Hepatocyte (in vitro differentiated cells): ENCODE measurements around the gene CTF1. TPM values are rescaled to one million over a fixed set of nuclear protein-coding genes. Genes with fewer than 3 reads are reported as not detected.

Source experiments
- DNase-seq: peaks from one replicate; pipeline ENCODE4 v3.0.0-alpha.2; 2016; ENCODE audit warnings: low spot score
- H2AFZ ChIP-seq: fragments of 200-600 bp; sonication (generic); 2 replicates; pipeline ENCODE4 v1.6.0; 2016; ENCODE audit warnings: antibody characterized with exemption, mild to moderate bottlenecking
- H3K27ac ChIP-seq: fragments of 200-600 bp; sonication (generic); 2 replicates; pipeline ENCODE4 v1.5.1; 2016; ENCODE audit warnings: mild to moderate bottlenecking
- H3K27me3 ChIP-seq: fragments of 200-600 bp; sonication (generic); 2 replicates; pipeline ENCODE4 v1.6.1; 2016
- H3K36me3 ChIP-seq: fragments of 200-600 bp; sonication (generic); replicated peaks from 2 replicates; pipeline ENCODE4 v1.5.1; 2016; ENCODE audit warnings: low read depth; ENCODE audit not compliant: insufficient read depth
- H3K4me1 ChIP-seq: fragments of 200-600 bp; sonication (generic); 2 replicates; pipeline ENCODE4 v1.5.1; 2016; ENCODE audit warnings: mild to moderate bottlenecking, moderate library complexity; ENCODE audit not compliant: insufficient read depth
- H3K4me2 ChIP-seq: fragments of 200-600 bp; sonication (generic); 2 replicates; pipeline ENCODE4 v1.6.0; 2016
- H3K4me3 ChIP-seq: fragments of 200-600 bp; sonication (generic); 2 replicates; pipeline ENCODE4 v1.5.1; 2016; ENCODE audit warnings: mild to moderate bottlenecking
- H3K79me2 ChIP-seq: fragments of 200-600 bp; sonication (generic); 2 replicates; pipeline ENCODE4 v1.6.0; 2017; ENCODE audit warnings: mild to moderate bottlenecking
- H3K9me2 ChIP-seq: fragments of 200-600 bp; sonication (generic); replicated peaks from 2 replicates; pipeline ENCODE4 v1.6.0; 2017; ENCODE audit warnings: mild to moderate bottlenecking; ENCODE audit not compliant: insufficient read depth
- H3K9me3 ChIP-seq: fragments of 200-600 bp; sonication (generic); 2 replicates; pipeline ENCODE4 v1.5.1; 2016; ENCODE audit warnings: low read depth, mild to moderate bottlenecking
- H4K20me1 ChIP-seq: fragments of 200-600 bp; sonication (generic); 2 replicates; pipeline ENCODE4 v1.6.0; 2016; ENCODE audit warnings: mild to moderate bottlenecking; ENCODE audit not compliant: insufficient read depth, poor library complexity, severe bottlenecking
- CTCF ChIP-seq: fragments of 200-600 bp; sonication (generic); IDR thresholded peaks from 2 replicates; pipeline ENCODE4 v1.5.1; 2016; ENCODE audit warnings: antibody characterized with exemption, mild to moderate bottlenecking; ENCODE audit not compliant: poor library complexity
- EZH2 ChIP-seq: fragments of 200-600 bp; sonication (generic); IDR thresholded peaks from 2 replicates; pipeline ENCODE4 v1.6.1; 2016; ENCODE audit warnings: antibody characterized with exemption, mild to moderate bottlenecking, borderline replicate concordance
- EZH2phosphoT487 ChIP-seq: fragments of 200-600 bp; sonication (generic); IDR thresholded peaks from one replicate; pipeline ENCODE4 v1.6.1; 2018; ENCODE audit warnings: antibody characterized with exemption, mild to moderate bottlenecking, low read depth, moderate library complexity; ENCODE audit not compliant: unreplicated experiment, severe bottlenecking
- WGBS: methylation state at CpG from one replicate; pipeline ENCODE4 v1.1.6; 2016; ENCODE audit warnings: low lambda C conversion rate; ENCODE audit errors: missing lambda C conversion rate; 5-methylcytosine and 5-hydroxymethylcytosine counted together
- polyA plus RNA-seq: library from polyadenylated mRNA; unstranded; fragments of >200 nt; fragmentation: Nextera tagmentation; extraction: Ambion mirVana; gene quantifications from 2 replicates; pipeline ENCODE4 v1.2.1, GENCODE V29; 2016
- total RNA-seq: library from RNA; depleted of rRNA; stranded (reverse); fragments of >200 nt; gene quantifications from 2 replicates; pipeline ENCODE4 v1.2.3, GENCODE V29; 2014

The CTF1 gene
- 1.1 and 1.7 TPM in 2 replicates for total RNA-seq
- 13.0 and 18.2 TPM in 2 replicates for polyA plus RNA-seq

- Histone ChIP-seq H3K4me2 (peak within 1 kb of the TSS; percentile 83), H3K36me3 (no peaks in the 10 kb centered on the region), H3K4me1 (peaks cover 31% of the 10 kb centered on the region), H3K27me3 (no peaks in the 10 kb centered on the region), H4K20me1 (no peaks in the 10 kb centered on the region), H3K27ac (peak within 1 kb of the TSS; percentile 98), H2AFZ (peak within 1 kb of the TSS; percentile 74), H3K9me3 (no peaks in the 10 kb centered on the region), H3K9me2 (no peaks in the 10 kb centered on the region), H3K79me2 (peaks cover 20% of the 10 kb centered on the region), H3K4me3 (peak within 1 kb of the TSS; percentile 30)
- DNase-seq: peak; percentile 91
- no peak for TF ChIP-seq CTCF
- no peak for TF ChIP-seq EZH2
- TF ChIP-seq EZH2phosphoT487: no peak
- WGBS: 5% methylated on average over 17 of the region's 31 CpGs
These were observed at the start of gene CTF1 for GRCh38 chr16:30896261-30896888. Gene CTF1, plus strand, starts transcription at chr16:30896614. Its CDS starts 30 bp downstream, at chr16:30896644.

GRCh38 chr16:30846649-30847402 lies 49.6 kb upstream of the CTF1 start:
- no peaks in the 10 kb centered on the region for H3K36me3 ChIP-seq
- WGBS: 88% methylated on average over 4 of the region's 4 CpGs
- no peaks in the 10 kb centered on the region for H3K27me3 ChIP-seq
- H3K9me3 ChIP-seq: no peaks in the 10 kb centered on the region
- H3K4me2 ChIP-seq: no peak overlapping the region
- H3K27ac ChIP-seq: no peak overlapping the region
- no peak for TF ChIP-seq EZH2
- no peak for TF ChIP-seq EZH2phosphoT487
- no peak for TF ChIP-seq CTCF
- no peaks in the 10 kb centered on the region for H3K79me2 ChIP-seq
- no peak overlapping the region for H3K4me3 ChIP-seq
- peaks cover 5% of the 10 kb centered on the region for H3K4me1 ChIP-seq
- DNase-seq: no peak
- H4K20me1 ChIP-seq: no peaks in the 10 kb centered on the region
- H2AFZ ChIP-seq: no peak overlapping the region
- H3K9me2 ChIP-seq: no peaks in the 10 kb centered on the region

GRCh38 chr16:30850246-30850645 lies 46.2 kb upstream of the CTF1 start:
- 69% methylated on average over 1 of the region's 1 CpG for WGBS
- Histone ChIP-seq H3K9me2 (no peaks in the 10 kb centered on the region), H3K27ac (no peak overlapping the region), H4K20me1 (no peaks in the 10 kb centered on the region), H3K4me2 (no peak overlapping the region), H2AFZ (no peak overlapping the region), H3K9me3 (no peaks in the 10 kb centered on the region), H3K27me3 (no peaks in the 10 kb centered on the region), H3K36me3 (no peaks in the 10 kb centered on the region), H3K4me3 (no peak overlapping the region), H3K4me1 (peaks cover under 1% of the 10 kb centered on the region), H3K79me2 (no peaks in the 10 kb centered on the region)
- TF ChIP-seq EZH2phosphoT487 (no peak), CTCF (no peak), EZH2 (no peak)
- no peak for DNase-seq
